Sigmoid colon (tissue), 4 donors: ENCODE measurements around the gene SND1.

Experiments
- EP300 ChIP-seq, 4 donors: sonication (generic); formaldehyde crosslinking; IDR thresholded peaks; one replicate each; pipeline ENCODE4 v1.6.1; 2017; ENCODE audit warnings: antibody characterized with exemption in 4 of 4
- POLR2A ChIP-seq, 2 donors: fragments of 450-650 bp; IDR thresholded peaks; one replicate each; pipeline ENCODE4 v1.6.1; 2016; ENCODE audit warnings: antibody characterized with exemption in 2 of 2, mild to moderate bottlenecking in 2 of 2, moderate library complexity in 2 of 2

DNA sequence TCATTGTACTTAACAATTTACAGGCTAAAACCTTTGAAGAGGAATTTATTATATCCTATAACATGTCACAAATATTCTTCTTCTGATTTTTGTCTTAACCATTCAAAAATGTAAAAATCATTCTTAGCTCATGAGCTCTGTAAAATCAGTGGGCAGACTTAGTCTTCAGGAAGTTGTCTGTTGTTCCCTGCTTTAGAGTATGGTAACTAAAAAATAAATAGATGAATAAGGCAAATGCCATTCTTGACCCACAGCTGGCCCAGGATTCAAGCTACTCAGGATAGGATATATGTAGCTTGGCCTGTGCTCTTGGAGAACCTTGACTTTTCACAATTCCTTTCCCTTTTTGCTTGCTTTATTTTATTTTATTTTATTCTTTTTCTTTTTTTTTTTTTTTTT lies 327.7 kb downstream of the SND1 start:
- TF ChIP-seq POLR2A (IDR thresholded peaks at IDR 0.05) (no peak), EP300 (IDR thresholded peaks at IDR 0.05) (no peak)
